ENCODE measurements around the gene SLC35E4.

The SLC35E4 gene

DNA sequence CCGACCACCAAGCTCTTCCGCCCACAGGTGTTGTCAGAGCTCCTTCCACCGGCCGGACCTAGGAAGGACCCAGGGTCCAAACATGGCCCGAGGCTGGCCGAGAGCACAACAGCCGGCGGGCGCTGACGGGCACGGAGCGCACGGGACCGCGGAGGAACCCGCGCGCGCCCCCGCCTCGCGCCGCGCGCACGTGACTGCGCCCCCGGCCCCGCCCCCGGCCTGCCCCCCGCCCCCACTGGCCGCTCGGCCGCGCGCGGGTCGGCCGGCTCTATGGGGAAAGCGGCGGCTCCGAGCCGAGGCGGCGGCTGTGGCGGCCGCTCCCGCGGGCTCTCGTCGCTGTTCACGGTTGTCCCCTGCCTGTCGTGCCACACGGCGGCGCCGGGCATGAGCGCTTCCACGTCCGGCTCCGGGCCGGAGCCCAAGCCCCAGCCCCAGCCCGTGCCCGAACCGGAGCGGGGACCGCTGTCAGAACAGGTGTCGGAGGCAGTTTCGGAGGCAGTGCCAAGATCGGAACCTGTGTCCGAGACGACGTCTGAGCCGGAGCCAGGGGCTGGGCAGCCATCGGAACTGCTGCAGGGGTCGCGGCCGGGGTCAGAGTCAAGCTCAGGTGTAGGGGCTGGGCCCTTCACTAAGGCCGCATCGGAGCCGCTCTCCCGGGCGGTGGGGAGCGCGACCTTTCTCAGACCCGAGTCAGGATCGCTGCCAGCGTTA is 59.2 kb downstream of the SLC35E4 start, which contains the start of gene OSBP2:
TSS of gene OSBP2 (plus strand) at position 235 of the 711 bp plus-strand sequence. CDS start at position 271, 36 bp downstream.
- no peak for DNase-seq

DNA sequence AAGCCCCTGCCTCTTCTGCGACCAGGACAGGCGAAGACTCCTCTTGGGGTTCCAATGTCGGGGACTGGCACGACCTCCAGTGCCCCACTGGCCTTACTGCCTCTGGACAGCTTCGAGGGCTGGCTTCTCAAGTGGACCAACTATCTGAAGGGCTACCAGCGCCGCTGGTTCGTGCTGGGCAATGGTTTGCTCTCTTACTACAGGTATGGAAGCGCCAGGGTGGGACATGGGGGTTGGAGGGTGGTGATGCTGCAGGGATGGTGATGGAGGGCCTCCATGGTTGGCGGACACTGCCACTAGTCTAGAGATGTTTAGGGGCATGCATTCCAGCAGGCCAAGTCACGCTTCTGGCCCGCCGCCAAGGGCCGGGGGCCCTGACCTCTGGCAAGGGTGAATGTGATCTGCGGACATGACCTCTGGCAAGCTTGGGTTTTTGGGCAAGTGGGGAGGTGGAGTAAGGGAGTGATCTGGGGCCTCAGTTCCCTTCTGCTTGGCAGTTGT is 59.8 kb downstream of the SLC35E4 start:
- DNase-seq, result no peak

GRCh38 chr22:30695871-30696655 is 60.5 kb downstream of the SLC35E4 start:
- no peak for DNase-seq

Data from effector CD4-positive, alpha-beta T cell (primary cell).